H1 (cell line): ENCODE measurements around the gene AP5M1. TPM values are rescaled to one million over a fixed set of nuclear protein-coding genes. Genes with fewer than 3 reads are reported as not detected.

Source experiments
- CTCF ChIA-PET: fragments of 300-600 bp; sonication (Branson Sonifier 250); formaldehyde crosslinking; loops from one replicate; lab custom pipeline; 2021; ENCODE audit not compliant: partially characterized antibody; lab: Charles Lee
- POLR2A ChIA-PET: fragments of 300-600 bp; sonication (Branson Sonifier 250); formaldehyde crosslinking; loops from one replicate; lab custom pipeline; 2021; ENCODE audit warnings: inconsistent platforms; ENCODE audit not compliant: partially characterized antibody; lab: Charles Lee
- DNase-seq, 2 experiments: peaks; one replicate each; pipeline versions ENCODE4 v3.0.0 to v3.0.0-alpha.2; 2010 to 2022; ENCODE audit warnings: low spot score in 2 of 2, low read depth in 1 of 2, mixed read lengths in 1 of 2
- FAIRE-seq: peaks from 2 replicates; lab custom pipeline; 2011; peaks lifted over from hg19 to GRCh38; lab: Jason Lieb, UNC
- H2AFZ ChIP-seq: 2 replicates; pipeline ENCODE4 v1.8.1; 2012; ENCODE audit warnings: low read length, inconsistent platforms
- H2AK5ac ChIP-seq: 2 replicates; pipeline ENCODE4 v1.6.1; 2013; ENCODE audit warnings: low read depth, low read length
- H2BK120ac ChIP-seq: replicated peaks from 2 replicates; pipeline ENCODE3; 2013; ENCODE audit warnings: low read depth, low read length, inconsistent platforms
- H2BK12ac ChIP-seq: 2 replicates; pipeline ENCODE4 v1.6.1; 2013; ENCODE audit warnings: low read depth, low read length
- H2BK15ac ChIP-seq: 2 replicates; pipeline ENCODE4 v1.6.1; 2013; ENCODE audit warnings: low read length
- H2BK20ac ChIP-seq: 2 replicates; pipeline ENCODE4 v1.6.1; 2013; ENCODE audit warnings: low read length
- H2BK5ac ChIP-seq: 2 replicates; pipeline ENCODE4 v1.6.1; 2013; ENCODE audit warnings: low read depth, low read length
- H3K14ac ChIP-seq: 2 replicates; pipeline ENCODE4 v1.6.1; 2013; ENCODE audit warnings: inconsistent platforms; ENCODE audit not compliant: insufficient read length
- H3K18ac ChIP-seq: 2 replicates; pipeline ENCODE4 v1.6.1; 2013; ENCODE audit warnings: low read length; ENCODE audit errors: extremely low read depth
- H3K23ac ChIP-seq: 2 replicates; pipeline ENCODE4 v1.6.1; 2013; ENCODE audit warnings: inconsistent platforms; ENCODE audit not compliant: insufficient read length
- H3K23me2 ChIP-seq: 2 replicates; pipeline ENCODE4 v1.6.1; 2013; ENCODE audit warnings: low read depth, low read length
- H3K27ac ChIP-seq: 2 replicates; pipeline ENCODE4 v1.6.1; 2011; ENCODE audit warnings: low read depth, low read length, inconsistent platforms
- H3K27me3 ChIP-seq, 4 experiments: replicated peaks in 1 of 4; 1 replicate in 1 of 4; 2 replicates in 3 of 4; pipeline versions ENCODE4 v1.6.1 to v1.8.1; 2011 to 2013; ENCODE audit warnings: low read length in 3 of 4, mild to moderate bottlenecking in 3 of 4, inconsistent platforms in 2 of 4, mixed read lengths in 2 of 4, moderate library complexity in 1 of 4; ENCODE audit not compliant: control insufficient read depth in 3 of 4, insufficient read depth in 3 of 4; ENCODE audit errors: extremely low read depth in 1 of 4
- H3K36me3 ChIP-seq, 4 experiments: 2 replicates each; pipeline versions ENCODE4 v1.6.1 to v1.8.1; 2011 to 2013; ENCODE audit warnings: mild to moderate bottlenecking in 4 of 4, low read length in 3 of 4, moderate library complexity in 2 of 4, control low read depth in 1 of 4, inconsistent platforms in 1 of 4; ENCODE audit not compliant: insufficient read depth in 4 of 4, control insufficient read depth in 2 of 4
- H3K4ac ChIP-seq: replicated peaks from 2 replicates; pipeline ENCODE3; 2013; ENCODE audit warnings: low read length, low read depth, mixed read lengths, inconsistent platforms; ENCODE audit not compliant: insufficient read length
- H3K4me1 ChIP-seq, 4 experiments: replicated peaks in 1 of 4; 1 replicate in 1 of 4; 2 replicates in 3 of 4; pipeline versions ENCODE4 v1.6.1 to v1.8.1; 2011 to 2013; ENCODE audit warnings: low read length in 3 of 4, inconsistent platforms in 2 of 4, mixed read lengths in 1 of 4; ENCODE audit not compliant: insufficient read depth in 4 of 4, control insufficient read depth in 3 of 4
- H3K4me2 ChIP-seq, 2 experiments: 2 replicates each; pipeline versions ENCODE4 v1.6.1 to v1.8.1; 2011 to 2013; ENCODE audit warnings: low read depth in 2 of 2, low read length in 2 of 2, control low read depth in 1 of 2, inconsistent platforms in 1 of 2, mild to moderate bottlenecking in 1 of 2; ENCODE audit not compliant: insufficient read depth in 1 of 2
- H3K4me3 ChIP-seq, 4 experiments: fragments of 200-600, 300-600 bp in 1 of 4; sonication (generic), shearing (Covaris generic), sonication (Bioruptor Twin) in 1 of 4; 2 replicates each; pipeline versions ENCODE4 v1.5.1 to v1.8.1; 2011 to 2016; ENCODE audit warnings: low read length in 4 of 4, low read depth in 3 of 4, control low read depth in 2 of 4, inconsistent platforms in 2 of 4, mild to moderate bottlenecking in 2 of 4, mixed read lengths in 1 of 4, moderate library complexity in 1 of 4; ENCODE audit not compliant: insufficient read depth in 2 of 4; ENCODE audit errors: extremely low read depth in 1 of 4
- H3K56ac ChIP-seq: replicated peaks from 2 replicates; pipeline ENCODE3; 2013; ENCODE audit warnings: low read depth, mild to moderate bottlenecking, mixed read lengths, low read length, inconsistent platforms; ENCODE audit not compliant: insufficient read length
- H3K79me1 ChIP-seq: 2 replicates; pipeline ENCODE4 v1.6.1; 2013; ENCODE audit warnings: low read depth, low read length, control low read depth
- H3K79me2 ChIP-seq, 2 experiments: 2 replicates each; pipeline versions ENCODE4 v1.6.1 to v1.8.1; 2012 to 2013; ENCODE audit warnings: low read length in 2 of 2, mild to moderate bottlenecking in 2 of 2, inconsistent platforms in 1 of 2; ENCODE audit not compliant: insufficient read depth in 2 of 2, control insufficient read depth in 1 of 2
- H3K9ac ChIP-seq, 4 experiments: replicated peaks in 1 of 4; 1 replicate in 1 of 4; 2 replicates in 3 of 4; pipeline versions ENCODE4 v1.6.1 to v1.8.1; 2011 to 2013; ENCODE audit warnings: low read depth in 3 of 4, low read length in 3 of 4, control low read depth in 2 of 4, mild to moderate bottlenecking in 2 of 4, moderate library complexity in 2 of 4, inconsistent platforms in 1 of 4; ENCODE audit errors: extremely low read depth in 1 of 4
- H3K9me3 ChIP-seq, 2 experiments: 2 replicates each; pipeline versions ENCODE4 v1.6.1 to v1.8.1; 2012 to 2013; ENCODE audit warnings: mild to moderate bottlenecking in 2 of 2, moderate library complexity in 2 of 2, control low read depth in 1 of 2, inconsistent platforms in 1 of 2, low read depth in 1 of 2, low read length in 1 of 2, mixed read lengths in 1 of 2; ENCODE audit not compliant: insufficient read depth in 2 of 2
- H4K20me1 ChIP-seq, 2 experiments: replicated peaks in 1 of 2; 2 replicates each; pipeline versions ENCODE3 to v1.8.1; 2011 to 2013; ENCODE audit warnings: inconsistent platforms in 2 of 2, low read length in 2 of 2, mild to moderate bottlenecking in 1 of 2; ENCODE audit not compliant: insufficient read depth in 2 of 2, control insufficient read depth in 1 of 2
- H4K5ac ChIP-seq: 2 replicates; pipeline ENCODE4 v1.6.1; 2013; ENCODE audit warnings: low read length, low read depth, mixed read lengths, inconsistent platforms; ENCODE audit not compliant: insufficient read length
- H4K8ac ChIP-seq: 2 replicates; pipeline ENCODE4 v1.8.0; 2013; ENCODE audit warnings: mild to moderate bottlenecking, moderate library complexity, low read length, inconsistent platforms; ENCODE audit not compliant: insufficient read depth; ENCODE audit errors: extremely low read depth
- H4K91ac ChIP-seq: replicated peaks from 2 replicates; pipeline ENCODE3; 2013; ENCODE audit warnings: low read length, mixed read lengths, inconsistent platforms; ENCODE audit not compliant: insufficient read length
- CEBPB ChIP-seq: IDR thresholded peaks from 2 replicates; pipeline ENCODE4 v1.6.1; 2012; ENCODE audit warnings: low read depth, low read length
- JUN ChIP-seq: IDR thresholded peaks from 2 replicates; pipeline ENCODE4 v1.6.1; 2011; ENCODE audit warnings: low read depth, mild to moderate bottlenecking, improper control_type of control experiment, low read length
- RBBP5 ChIP-seq: IDR thresholded peaks from 2 replicates; pipeline ENCODE4 v1.7.1; 2012; ENCODE audit warnings: low read depth, mild to moderate bottlenecking, inconsistent platforms, low read length, moderate library complexity, borderline replicate concordance
- WGBS, 2 experiments: shearing (Covaris generic) in 1 of 2; methylation state at CpG; one replicate each; pipeline versions ENCODE4 v1.1.6 to v1.1.7; 2013 to 2015; ENCODE audit warnings: low lambda C conversion rate in 2 of 2, mixed read lengths in 2 of 2, inconsistent platforms in 1 of 2, low coverage in 1 of 2, missing lambda C conversion rate in 1 of 2; ENCODE audit not compliant: insufficient replicate concordance in 2 of 2, insufficient coverage in 1 of 2, insufficient read length in 1 of 2; ENCODE audit errors: extremely low coverage in 1 of 2, missing lambda C conversion rate in 1 of 2; 5-methylcytosine and 5-hydroxymethylcytosine counted together
- polyA plus RNA-seq, 7 experiments: library from polyadenylated mRNA; depleted of rRNA in 3 of 7; stranded (reverse) in 5 of 7; unstranded in 2 of 7; fragments of >200 nt in 5 of 7; fragments of 200-250 nt in 2 of 7; gene quantifications; 1 replicate in 5 of 7; 2 replicates in 1 of 7; 4 replicates in 1 of 7; pipeline versions ENCODE4 v1.2.1 to v1.2.3, GENCODE V29; 2011 to 2013; ENCODE audit warnings: missing spikeins in 2 of 7, mixed read lengths in 2 of 7
- total RNA-seq: library from RNA; stranded (reverse); fragmentation: NEBNext Ultra II Directional; extraction: Animal tissue kit (Norgen Biotek cat#: 25700); gene quantifications from 2 replicates; pipeline ENCODE4 v1.2.1, GENCODE V29; 2021
- TF ChIP-seq, protein P1 (sequence below), 3 experiments: IDR thresholded peaks; 1 replicate in 2 of 3; 2 replicates in 1 of 3; pipeline versions ENCODE4 v1.5.1 to v1.6.1; 2011; ENCODE audit warnings: low read length in 3 of 3, mild to moderate bottlenecking in 3 of 3, inconsistent platforms in 2 of 3, low read depth in 1 of 3, moderate library complexity in 1 of 3; ENCODE audit not compliant: insufficient read depth in 1 of 3; ENCODE audit errors: control extremely low read depth in 1 of 3

The AP5M1 gene
- total and polyA plus RNA-seq, 2 of the 8 experiments (the other 6 are each of a cell fraction or from before 2014, with no cell fraction given): 20.9 to 51.9 TPM

- Histone ChIP-seq H4K20me1 (no peaks in the 10 kb centered on the region), H3K79me2 (no peaks in the 10 kb centered on the region), H3K4me2 (no peak overlapping the region), H3K4ac (no peak overlapping the region), H2BK15ac (no peak overlapping the region), H2BK20ac (no peak overlapping the region), H3K56ac (no peak overlapping the region), H4K91ac (no peak overlapping the region), H2AK5ac (no peak overlapping the region), H3K9ac (no peak overlapping the region), H3K79me1 (no peaks in the 10 kb centered on the region), H3K23ac (no peak overlapping the region), H3K14ac (no peak overlapping the region), H2BK120ac (no peak overlapping the region), H3K27me3 (no peaks in the 10 kb centered on the region), H3K27ac (no peak overlapping the region), H3K4me1 (no peaks in the 10 kb centered on the region), H2BK12ac (no peak overlapping the region), H4K8ac (no peak overlapping the region), H3K18ac (no peak overlapping the region), H4K5ac (no peak overlapping the region), H2BK5ac (no peak overlapping the region), H3K4me3 (no peak overlapping the region), H3K9me3 (no peaks in the 10 kb centered on the region), H3K36me3 (no peaks in the 10 kb centered on the region), H3K23me2 (no peaks in the 10 kb centered on the region), H2AFZ (no peak overlapping the region)
- FAIRE-seq (no peak), DNase-seq (no peak)
- ChIA-PET CTCF (interaction anchor here (0.6 to 1.1 kb wide), 3 partner anchors 19 to 1531 kb away, joined by 3 to 4 read pairs (median 3); no protein-coding TSS in a partner anchor), POLR2A (no interaction called here)
- WGBS, 2 experiments: 91% methylated on average over 3 of the region's 3 CpGs; no CpG with 5 or more reads in 1 of the 2 experiments
- no peak for TF ChIP-seq CEBPB
- no peak for TF ChIP-seq JUN
- TF ChIP-seq, protein P1, sequence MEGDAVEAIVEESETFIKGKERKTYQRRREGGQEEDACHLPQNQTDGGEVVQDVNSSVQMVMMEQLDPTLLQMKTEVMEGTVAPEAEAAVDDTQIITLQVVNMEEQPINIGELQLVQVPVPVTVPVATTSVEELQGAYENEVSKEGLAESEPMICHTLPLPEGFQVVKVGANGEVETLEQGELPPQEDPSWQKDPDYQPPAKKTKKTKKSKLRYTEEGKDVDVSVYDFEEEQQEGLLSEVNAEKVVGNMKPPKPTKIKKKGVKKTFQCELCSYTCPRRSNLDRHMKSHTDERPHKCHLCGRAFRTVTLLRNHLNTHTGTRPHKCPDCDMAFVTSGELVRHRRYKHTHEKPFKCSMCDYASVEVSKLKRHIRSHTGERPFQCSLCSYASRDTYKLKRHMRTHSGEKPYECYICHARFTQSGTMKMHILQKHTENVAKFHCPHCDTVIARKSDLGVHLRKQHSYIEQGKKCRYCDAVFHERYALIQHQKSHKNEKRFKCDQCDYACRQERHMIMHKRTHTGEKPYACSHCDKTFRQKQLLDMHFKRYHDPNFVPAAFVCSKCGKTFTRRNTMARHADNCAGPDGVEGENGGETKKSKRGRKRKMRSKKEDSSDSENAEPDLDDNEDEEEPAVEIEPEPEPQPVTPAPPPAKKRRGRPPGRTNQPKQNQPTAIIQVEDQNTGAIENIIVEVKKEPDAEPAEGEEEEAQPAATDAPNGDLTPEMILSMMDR (IDR thresholded peaks at IDR 0.05; ENCODE audit: control extremely low read depth in 1 of 3, insufficient read depth in 1 of 3, low read depth in 1 of 3, low read length in 3 of 3): no peak
- no peak for TF ChIP-seq RBBP5
These were observed 55.0 kb downstream of the AP5M1 start for GRCh38 chr14:57323721-57324120.
